Measurements from ENCODE around the gene PCDHGA2.
A peak's percentile ranks its signal among the peaks of the same experiment; 100 is the strongest.

DNA sequence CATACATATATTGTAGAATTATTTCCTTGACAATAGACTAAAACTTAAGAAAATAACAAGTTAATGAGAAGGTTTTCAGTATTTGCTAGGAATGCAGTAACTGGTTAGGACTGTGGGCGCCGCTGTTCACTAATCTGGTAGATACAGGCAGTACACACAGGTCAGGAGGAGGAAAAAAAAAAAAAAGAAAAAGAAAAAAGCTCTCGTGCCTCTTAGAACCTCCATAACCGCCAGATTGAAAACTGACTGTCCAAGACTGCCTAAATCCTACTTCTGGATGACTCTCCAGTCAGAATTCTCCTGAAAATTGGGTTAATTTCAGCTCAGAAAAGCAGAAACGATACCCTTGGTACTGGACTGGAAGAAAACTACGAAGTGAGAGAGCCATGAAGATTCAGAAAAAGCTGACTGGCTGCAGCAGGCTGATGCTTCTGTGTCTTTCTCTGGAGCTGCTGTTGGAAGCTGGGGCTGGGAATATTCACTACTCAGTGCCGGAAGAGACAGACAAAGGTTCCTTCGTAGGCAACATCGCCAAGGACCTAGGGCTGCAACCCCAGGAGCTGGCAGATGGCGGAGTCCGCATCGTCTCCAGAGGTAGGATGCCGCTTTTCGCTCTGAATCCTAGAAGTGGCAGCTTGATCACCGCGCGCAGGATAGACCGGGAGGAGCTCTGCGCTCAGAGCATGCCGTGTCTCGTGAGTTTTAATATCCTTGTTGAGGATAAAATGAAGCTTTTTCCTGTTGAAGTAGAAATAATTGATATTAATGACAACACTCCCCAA, 8.1 kb upstream of the PCDHGA2 start, which contains the start of gene PCDHGA1:
- TF ChIP-seq, protein P1, sequence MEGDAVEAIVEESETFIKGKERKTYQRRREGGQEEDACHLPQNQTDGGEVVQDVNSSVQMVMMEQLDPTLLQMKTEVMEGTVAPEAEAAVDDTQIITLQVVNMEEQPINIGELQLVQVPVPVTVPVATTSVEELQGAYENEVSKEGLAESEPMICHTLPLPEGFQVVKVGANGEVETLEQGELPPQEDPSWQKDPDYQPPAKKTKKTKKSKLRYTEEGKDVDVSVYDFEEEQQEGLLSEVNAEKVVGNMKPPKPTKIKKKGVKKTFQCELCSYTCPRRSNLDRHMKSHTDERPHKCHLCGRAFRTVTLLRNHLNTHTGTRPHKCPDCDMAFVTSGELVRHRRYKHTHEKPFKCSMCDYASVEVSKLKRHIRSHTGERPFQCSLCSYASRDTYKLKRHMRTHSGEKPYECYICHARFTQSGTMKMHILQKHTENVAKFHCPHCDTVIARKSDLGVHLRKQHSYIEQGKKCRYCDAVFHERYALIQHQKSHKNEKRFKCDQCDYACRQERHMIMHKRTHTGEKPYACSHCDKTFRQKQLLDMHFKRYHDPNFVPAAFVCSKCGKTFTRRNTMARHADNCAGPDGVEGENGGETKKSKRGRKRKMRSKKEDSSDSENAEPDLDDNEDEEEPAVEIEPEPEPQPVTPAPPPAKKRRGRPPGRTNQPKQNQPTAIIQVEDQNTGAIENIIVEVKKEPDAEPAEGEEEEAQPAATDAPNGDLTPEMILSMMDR (IDR thresholded peaks at IDR 0.05 in 4 of 5, conservative IDR thresholded peaks at IDR 0.05 in 1 of 5) = peak in 4 of 5 experiments; percentile 9 to 63 (median 26)
- TF ChIP-seq POLR2A (IDR thresholded peaks at IDR 0.05) = no peak
